Cardiac fibroblast (primary cell): ENCODE results near the gene LRRIQ1.

Experiments used
- DNase-seq, 2 donors: peaks; one replicate each; pipeline versions ENCODE4 v3.0.0 to v3.0.0-alpha.2; 2010; ENCODE audit warnings: low read depth in 2 of 2
- H3K4me3 ChIP-seq, 2 donors: replicated peaks in 1 of 2; 1 replicate in 1 of 2; 2 replicates in 1 of 2; pipeline ENCODE4 v1.5.1; 2011; ENCODE audit warnings: low read depth in 2 of 2, low read length in 2 of 2, mild to moderate bottlenecking in 2 of 2, moderate library complexity in 1 of 2
- TF ChIP-seq, protein P1 (sequence below): IDR thresholded peaks from one replicate; pipeline ENCODE4 v1.5.1; 2011; ENCODE audit warnings: low read depth, mild to moderate bottlenecking, low read length, inconsistent platforms

LRRIQ1 gene

DNA sequence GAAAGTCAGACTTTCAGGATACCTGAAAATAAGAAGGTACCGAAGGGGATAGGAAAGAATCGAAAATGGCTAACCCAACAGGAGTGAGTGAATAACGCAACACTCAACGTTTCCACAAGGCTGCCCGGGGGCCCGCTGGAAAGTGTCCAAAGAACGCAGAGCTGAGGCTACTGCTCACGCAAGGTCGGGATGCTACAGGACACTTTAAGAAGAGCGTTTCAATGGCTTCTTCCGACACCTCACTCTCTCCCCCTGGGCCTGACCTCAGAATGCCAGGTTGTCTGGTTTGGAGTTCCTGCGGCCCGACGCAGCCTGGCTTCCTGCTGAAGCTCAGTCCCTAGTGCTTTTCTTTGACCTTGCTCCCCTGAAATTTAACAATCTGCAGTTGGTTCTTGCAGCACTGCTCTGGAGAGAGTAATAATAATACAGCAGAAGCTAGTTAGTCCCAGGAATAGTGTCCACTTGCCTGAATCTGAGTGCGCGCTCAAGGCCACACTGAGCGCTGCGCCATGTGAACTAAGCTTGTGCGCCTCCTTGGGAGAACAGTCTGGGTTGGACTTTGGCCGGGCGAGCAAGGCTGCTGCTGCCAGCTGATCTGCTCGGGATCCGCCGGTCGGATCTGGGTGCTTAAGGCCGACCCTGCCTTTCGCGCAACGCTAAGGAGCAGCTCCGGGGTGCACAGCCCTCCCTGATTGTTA lies 241.9 kb downstream of the LRRIQ1 start:
- DNase-seq: no peak
- no peak overlapping the region for H3K4me3 ChIP-seq
- TF ChIP-seq, protein P1, sequence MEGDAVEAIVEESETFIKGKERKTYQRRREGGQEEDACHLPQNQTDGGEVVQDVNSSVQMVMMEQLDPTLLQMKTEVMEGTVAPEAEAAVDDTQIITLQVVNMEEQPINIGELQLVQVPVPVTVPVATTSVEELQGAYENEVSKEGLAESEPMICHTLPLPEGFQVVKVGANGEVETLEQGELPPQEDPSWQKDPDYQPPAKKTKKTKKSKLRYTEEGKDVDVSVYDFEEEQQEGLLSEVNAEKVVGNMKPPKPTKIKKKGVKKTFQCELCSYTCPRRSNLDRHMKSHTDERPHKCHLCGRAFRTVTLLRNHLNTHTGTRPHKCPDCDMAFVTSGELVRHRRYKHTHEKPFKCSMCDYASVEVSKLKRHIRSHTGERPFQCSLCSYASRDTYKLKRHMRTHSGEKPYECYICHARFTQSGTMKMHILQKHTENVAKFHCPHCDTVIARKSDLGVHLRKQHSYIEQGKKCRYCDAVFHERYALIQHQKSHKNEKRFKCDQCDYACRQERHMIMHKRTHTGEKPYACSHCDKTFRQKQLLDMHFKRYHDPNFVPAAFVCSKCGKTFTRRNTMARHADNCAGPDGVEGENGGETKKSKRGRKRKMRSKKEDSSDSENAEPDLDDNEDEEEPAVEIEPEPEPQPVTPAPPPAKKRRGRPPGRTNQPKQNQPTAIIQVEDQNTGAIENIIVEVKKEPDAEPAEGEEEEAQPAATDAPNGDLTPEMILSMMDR: no peak

DNA sequence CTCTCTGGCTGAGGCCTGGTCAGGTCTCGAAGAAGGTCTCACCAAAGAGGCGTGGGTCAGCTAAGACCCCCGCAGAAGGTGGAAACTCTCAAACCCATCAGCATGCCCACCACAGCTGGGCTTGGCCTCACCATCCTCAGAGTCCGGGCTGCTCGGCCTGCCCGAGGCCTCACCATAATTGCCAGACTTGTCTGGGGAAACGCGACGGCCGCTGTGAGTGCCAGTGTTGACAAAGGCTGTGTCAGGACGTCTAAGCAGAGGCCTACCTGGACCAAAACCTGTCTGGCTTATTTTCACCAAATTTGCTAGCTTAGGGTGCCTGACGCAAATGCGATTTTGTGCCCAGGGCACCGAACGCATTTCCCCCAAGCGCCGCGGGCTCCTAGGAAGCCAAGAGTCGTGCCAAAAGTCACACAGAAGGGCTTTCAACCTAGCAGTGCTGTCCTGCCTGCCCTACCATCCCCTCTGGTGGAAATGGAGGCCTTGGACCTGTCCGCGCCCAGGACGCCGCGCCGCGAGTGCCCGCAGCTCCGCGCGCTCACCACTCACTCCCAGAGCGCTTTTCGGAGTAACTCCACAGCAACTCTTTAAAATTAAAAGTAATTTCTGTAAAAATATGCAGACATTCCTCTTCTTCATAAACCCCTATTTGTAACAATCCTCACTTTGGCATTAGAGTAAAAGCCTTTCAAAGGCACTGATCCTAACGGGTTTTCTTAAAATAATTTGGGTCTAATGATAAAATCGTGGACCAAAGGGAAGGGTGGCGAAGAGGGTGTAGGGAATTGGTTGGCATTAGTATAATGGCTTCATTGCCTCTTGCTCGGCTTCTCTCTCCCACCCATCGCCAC lies 242.7 kb downstream of the LRRIQ1 start:
- TF ChIP-seq, protein P1: no peak
- no peak for DNase-seq
- no peak overlapping the region for H3K4me3 ChIP-seq

DNA sequence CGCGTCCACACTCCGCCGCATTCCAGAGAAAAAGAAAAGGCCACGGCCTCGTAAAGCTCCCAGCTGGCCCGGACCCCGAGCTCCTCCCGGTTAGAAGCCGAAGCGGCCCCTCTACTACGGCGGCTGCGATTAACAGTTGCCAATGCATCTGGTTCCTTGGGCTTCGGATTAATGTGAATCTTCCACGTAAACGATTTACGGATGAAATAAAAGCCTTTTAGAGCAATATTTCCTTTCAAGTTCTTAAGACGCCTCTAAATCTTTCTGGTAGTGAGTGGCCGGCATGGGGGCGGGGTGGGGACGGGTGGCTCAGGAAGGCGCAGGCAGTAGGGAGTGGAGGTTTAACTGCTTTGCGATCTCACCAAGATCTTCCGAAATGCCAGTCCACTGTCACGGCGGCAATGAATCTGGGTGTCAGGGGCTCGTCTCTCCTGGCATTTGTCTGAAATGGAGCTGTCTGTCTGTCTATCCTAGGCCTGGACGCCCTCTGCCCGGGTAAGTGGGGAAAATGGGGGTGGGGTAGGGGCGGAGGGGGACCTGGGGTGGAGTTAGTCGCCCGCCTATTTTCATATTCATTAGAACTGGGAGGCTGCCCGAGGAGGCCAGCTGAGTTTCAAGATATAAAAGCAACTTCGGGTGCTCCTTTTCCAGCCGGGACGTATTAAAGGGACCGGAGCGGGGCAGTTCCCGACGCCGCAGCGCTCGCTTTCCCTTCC lies 243.5 kb downstream of the LRRIQ1 start:
- peak overlapping the region; percentile 39 to 49 for H3K4me3 ChIP-seq
- TF ChIP-seq, protein P1: no peak
- DNase-seq: no peak

DNA sequence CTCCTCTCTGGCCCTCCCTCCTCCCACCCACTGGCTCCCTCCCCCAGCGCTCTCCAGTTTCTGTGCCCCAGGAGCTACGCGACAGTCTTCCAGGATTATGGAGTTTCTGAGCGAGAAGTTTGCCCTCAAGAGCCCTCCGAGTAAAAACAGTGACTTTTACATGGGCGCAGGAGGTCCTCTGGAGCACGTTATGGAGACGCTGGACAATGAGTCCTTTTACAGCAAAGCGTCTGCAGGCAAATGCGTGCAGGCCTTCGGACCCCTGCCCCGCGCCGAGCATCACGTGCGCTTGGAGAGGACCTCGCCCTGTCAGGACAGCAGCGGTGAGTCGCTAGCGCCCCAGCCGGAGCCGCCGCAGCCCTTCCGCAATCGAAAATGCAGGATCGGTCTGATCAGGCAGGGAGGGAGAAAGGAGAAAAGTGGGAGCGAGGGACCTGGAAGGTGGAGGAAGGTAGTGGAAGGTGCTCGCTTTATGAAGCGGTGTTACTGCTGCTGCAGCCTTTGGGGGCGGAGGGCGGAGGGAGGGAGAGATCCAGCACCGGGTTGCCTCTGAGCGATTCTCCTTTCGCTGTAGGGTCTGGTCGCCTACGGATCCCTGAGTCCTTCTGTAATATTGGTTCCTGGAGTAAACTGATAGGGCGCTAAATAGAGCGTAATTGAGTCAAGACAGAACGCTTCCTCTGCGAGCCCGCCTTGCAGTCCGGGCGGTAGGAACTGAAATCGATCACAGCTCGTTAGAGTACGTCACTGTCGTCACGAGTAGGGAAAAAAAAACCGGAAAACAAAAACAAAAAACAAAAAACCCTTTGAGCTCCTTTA lies 244.2 kb downstream of the LRRIQ1 start, which contains the start of gene ALX1:
ALX1 (plus strand) TSS at position 56 of the 819 bp plus-strand sequence; CDS start at position 98, 42 bp downstream.
- TF ChIP-seq, protein P1: no peak
- peak within 1 kb of the TSS; percentile 39 to 49 for H3K4me3 ChIP-seq
- peak; percentile 14 to 35 for DNase-seq

DNA sequence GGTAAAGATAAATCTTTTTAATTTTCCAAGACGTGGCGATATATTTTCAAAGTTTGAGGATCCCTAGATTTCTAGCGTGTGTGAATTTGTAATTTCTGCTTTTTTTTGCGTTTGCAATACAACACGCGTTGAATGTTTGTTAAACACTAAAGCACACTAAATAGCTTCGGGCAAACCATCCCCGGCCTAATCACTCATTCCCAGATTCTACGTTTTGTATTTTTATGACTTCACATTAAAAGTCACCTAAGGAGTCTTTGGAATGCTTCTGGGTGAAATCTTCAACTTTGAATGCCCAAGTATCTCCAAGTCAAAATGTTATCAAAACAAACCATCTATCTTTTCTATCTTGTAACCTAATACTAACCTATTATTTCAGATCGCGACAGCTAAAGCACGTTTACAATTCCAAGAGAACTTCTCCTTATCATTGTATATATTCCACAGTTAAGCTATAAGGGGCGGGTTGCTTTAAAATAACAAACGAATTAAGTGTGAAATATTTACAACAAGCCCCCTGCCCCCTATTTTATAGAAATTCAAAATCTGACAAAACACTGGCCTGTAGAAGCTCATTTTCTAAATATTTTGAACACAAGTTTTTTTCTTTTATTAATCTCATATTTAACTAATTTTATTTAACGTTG lies 245.0 kb downstream of the LRRIQ1 start:
- H3K4me3 ChIP-seq: peak overlapping the region; percentile 39 to 49
- TF ChIP-seq, protein P1: no peak
- DNase-seq: peak in 1 of 2 donors; percentile 13
